CD4-positive, alpha-beta T cell treated with Interleukin-12 subunit alpha and Interleukin-12 subunit beta, for 1 hour (primary cell): Measurements from ENCODE around the gene AHI1.
A peak's percentile ranks its signal among the peaks of the same experiment; 100 is the strongest.

ENCODE experiments used
- DNase-seq: peaks from one replicate; pipeline ENCODE4 v3.0.0-alpha.2; 2020

Gene AHI1

GRCh38 chr6:135449246-135449645 is 48.3 kb downstream of the AHI1 start:
- DNase-seq: no peak

- peak; percentile 11 for DNase-seq
Measured at GRCh38 chr6:135440087-135440792, 57.3 kb downstream of the AHI1 start.

GRCh38 chr6:135439549-135439948 is 58.0 kb downstream of the AHI1 start:
- no peak for DNase-seq

- DNase-seq: peak; percentile 33
Measured at GRCh38 chr6:135438907-135439535, 58.5 kb downstream of the AHI1 start.

GRCh38 chr6:135434991-135435390 is 62.5 kb downstream of the AHI1 start:
- no peak for DNase-seq

GRCh38 chr6:135434095-135434494 is 63.4 kb downstream of the AHI1 start:
- DNase-seq: no peak

- DNase-seq: no peak
Measured at GRCh38 chr6:135428078-135428477, 69.5 kb downstream of the AHI1 start.

GRCh38 chr6:135426833-135427232 is 70.7 kb downstream of the AHI1 start:
- DNase-seq: no peak

GRCh38 chr6:135424385-135424784 is 73.2 kb downstream of the AHI1 start:
- no peak for DNase-seq

GRCh38 chr6:135423649-135424128 is 73.9 kb downstream of the AHI1 start:
- peak; percentile 45 for DNase-seq

- no peak for DNase-seq
Measured at GRCh38 chr6:135419162-135419561, 78.4 kb downstream of the AHI1 start.

- DNase-seq: no peak
Measured at GRCh38 chr6:135418040-135418760, 79.3 kb downstream of the AHI1 start.

- DNase-seq: no peak
Measured at GRCh38 chr6:135412761-135413160, 84.8 kb downstream of the AHI1 start.

- DNase-seq: no peak
Measured at GRCh38 chr6:135411849-135412248, 85.7 kb downstream of the AHI1 start.

- no peak for DNase-seq
Measured at GRCh38 chr6:135411339-135411738, 86.2 kb downstream of the AHI1 start.

GRCh38 chr6:135410856-135411255 is 86.7 kb downstream of the AHI1 start:
- DNase-seq: no peak

GRCh38 chr6:135403584-135403983 is 94.0 kb downstream of the AHI1 start:
- no peak for DNase-seq

GRCh38 chr6:135402311-135402710 is 95.2 kb downstream of the AHI1 start:
- no peak for DNase-seq

GRCh38 chr6:135397172-135397952 is 100.2 kb downstream of the AHI1 start:
- DNase-seq: no peak

GRCh38 chr6:135395136-135395535 is 102.4 kb downstream of the AHI1 start:
- no peak for DNase-seq

GRCh38 chr6:135393289-135393688 is 104.3 kb downstream of the AHI1 start:
- no peak for DNase-seq

GRCh38 chr6:135390458-135390857 is 107.1 kb downstream of the AHI1 start:
- no peak for DNase-seq

GRCh38 chr6:135385299-135385698 is 112.2 kb downstream of the AHI1 start:
- no peak for DNase-seq
